Astrocyte (in vitro differentiated cells and primary cell): Measurements from ENCODE around the gene TNFRSF17. TPM values are rescaled to one million over a fixed set of nuclear protein-coding genes. Genes with fewer than 3 reads are reported as not detected.
A peak's percentile ranks its signal among the peaks of the same experiment; 100 is the strongest.

Source experiments
- DNase-seq: peaks from one replicate; pipeline ENCODE4 v3.0.0-alpha.2; 2010; ENCODE audit warnings: low read depth
- FAIRE-seq: peaks from 2 replicates; lab custom pipeline; 2011; peaks lifted over from hg19 to GRCh38; lab: Jason Lieb, UNC
- H2AFZ ChIP-seq: 2 replicates; pipeline ENCODE4 v1.6.0; 2012; ENCODE audit warnings: low read depth, low read length, inconsistent platforms
- H3K27ac ChIP-seq: 2 replicates; pipeline ENCODE4 v1.5.1; 2011; ENCODE audit warnings: low read depth, low read length, inconsistent platforms
- H3K27me3 ChIP-seq: 2 replicates; pipeline ENCODE4 v1.6.0; 2011; ENCODE audit warnings: low read length, inconsistent platforms; ENCODE audit not compliant: insufficient read depth
- H3K36me3 ChIP-seq: 2 replicates; pipeline ENCODE4 v1.5.1; 2011; ENCODE audit warnings: low read length, inconsistent platforms; ENCODE audit not compliant: insufficient read depth
- H3K4me1 ChIP-seq: 2 replicates; pipeline ENCODE4 v1.5.1; 2011; ENCODE audit warnings: low read length, inconsistent platforms; ENCODE audit not compliant: insufficient read depth
- H3K4me2 ChIP-seq: 2 replicates; pipeline ENCODE4 v1.6.0; 2012; ENCODE audit warnings: low read length, inconsistent platforms
- H3K4me3 ChIP-seq: 2 replicates; pipeline ENCODE4 v1.5.1; 2011; ENCODE audit warnings: low read depth, mild to moderate bottlenecking, low read length, inconsistent platforms; ENCODE audit not compliant: insufficient read depth
- H3K79me2 ChIP-seq: 2 replicates; pipeline ENCODE4 v1.6.0; 2012; ENCODE audit warnings: mild to moderate bottlenecking, low read length, inconsistent platforms; ENCODE audit not compliant: insufficient read depth
- H3K9ac ChIP-seq: 2 replicates; pipeline ENCODE4 v1.6.0; 2012; ENCODE audit warnings: mild to moderate bottlenecking, low read length, inconsistent platforms
- H3K9me3 ChIP-seq: 2 replicates; pipeline ENCODE4 v1.5.1; 2012; ENCODE audit warnings: low read depth, mild to moderate bottlenecking, low read length, inconsistent platforms; ENCODE audit not compliant: insufficient read depth
- H4K20me1 ChIP-seq: 2 replicates; pipeline ENCODE4 v1.6.0; 2012; ENCODE audit warnings: low read length, inconsistent platforms; ENCODE audit not compliant: insufficient read depth
- H3K27ac Mint-ChIP-seq: one replicate; pipeline ENCODE4 v1.8.0; 2021; ENCODE audit warnings: mild to moderate bottlenecking, mixed read lengths; ENCODE audit not compliant: unreplicated experiment
- H3K27me3 Mint-ChIP-seq: one replicate; pipeline ENCODE4 v1.8.0; 2021; ENCODE audit warnings: low read depth, mixed read lengths; ENCODE audit not compliant: unreplicated experiment
- H3K36me3 Mint-ChIP-seq: one replicate; pipeline ENCODE4 v1.8.0; 2021; ENCODE audit warnings: low read depth, mixed read lengths; ENCODE audit not compliant: unreplicated experiment
- H3K4me1 Mint-ChIP-seq: one replicate; pipeline ENCODE4 v1.8.0; 2021; ENCODE audit warnings: low read depth, mixed read lengths; ENCODE audit not compliant: unreplicated experiment
- H3K4me3 Mint-ChIP-seq: one replicate; pipeline ENCODE4 v1.8.0; 2021; ENCODE audit warnings: mild to moderate bottlenecking, moderate library complexity, mixed read lengths; ENCODE audit not compliant: unreplicated experiment
- H3K9me3 Mint-ChIP-seq: one replicate; pipeline ENCODE4 v1.8.0; 2021; ENCODE audit warnings: mild to moderate bottlenecking, mixed read lengths; ENCODE audit not compliant: unreplicated experiment
- CTCF ChIP-seq: IDR thresholded peaks from 2 replicates; pipeline ENCODE4 v1.5.1; 2011; ENCODE audit warnings: low read depth, mild to moderate bottlenecking, inconsistent platforms, low read length, moderate library complexity; ENCODE audit not compliant: insufficient read depth
- EZH2 ChIP-seq: IDR thresholded peaks from 2 replicates; pipeline ENCODE4 v1.6.1; 2012; ENCODE audit warnings: mild to moderate bottlenecking, low read length, inconsistent platforms; ENCODE audit not compliant: insufficient read depth
- total RNA-seq: library from RNA; stranded (reverse); gene quantifications from 2 replicates; pipeline ENCODE4 v1.2.1, GENCODE V29; 2021

TNFRSF17 gene
- total RNA-seq, 1 donor from 2014 or later = not detected

- no peak overlapping the region for H3K4me2 ChIP-seq
- FAIRE-seq (no peak), DNase-seq (no peak)
- Mint-ChIP-seq H3K4me1 (peaks cover 7% of the 10 kb centered on the region), H3K4me3 (no peak overlapping the region), H3K36me3 (no peaks in the 10 kb centered on the region), H3K27ac (no peak overlapping the region), H3K9me3 (no peaks in the 10 kb centered on the region), H3K27me3 (no peaks in the 10 kb centered on the region)
- H3K4me1 ChIP-seq = peaks cover 14% of the 10 kb centered on the region
- H3K9ac ChIP-seq = no peak overlapping the region
- H3K36me3 ChIP-seq = no peaks in the 10 kb centered on the region
- H4K20me1 ChIP-seq = no peaks in the 10 kb centered on the region
- H2AFZ ChIP-seq = no peak overlapping the region
- peaks cover 9% of the 10 kb centered on the region for H3K79me2 ChIP-seq
- no peaks in the 10 kb centered on the region for H3K27me3 ChIP-seq
- H3K27ac ChIP-seq = no peak overlapping the region
- no peaks in the 10 kb centered on the region for H3K9me3 ChIP-seq
- no peak overlapping the region for H3K4me3 ChIP-seq
- no peak for TF ChIP-seq CTCF
Measured at GRCh38 chr16:11973070-11973469, 8.1 kb downstream of the TNFRSF17 start.

DNA sequence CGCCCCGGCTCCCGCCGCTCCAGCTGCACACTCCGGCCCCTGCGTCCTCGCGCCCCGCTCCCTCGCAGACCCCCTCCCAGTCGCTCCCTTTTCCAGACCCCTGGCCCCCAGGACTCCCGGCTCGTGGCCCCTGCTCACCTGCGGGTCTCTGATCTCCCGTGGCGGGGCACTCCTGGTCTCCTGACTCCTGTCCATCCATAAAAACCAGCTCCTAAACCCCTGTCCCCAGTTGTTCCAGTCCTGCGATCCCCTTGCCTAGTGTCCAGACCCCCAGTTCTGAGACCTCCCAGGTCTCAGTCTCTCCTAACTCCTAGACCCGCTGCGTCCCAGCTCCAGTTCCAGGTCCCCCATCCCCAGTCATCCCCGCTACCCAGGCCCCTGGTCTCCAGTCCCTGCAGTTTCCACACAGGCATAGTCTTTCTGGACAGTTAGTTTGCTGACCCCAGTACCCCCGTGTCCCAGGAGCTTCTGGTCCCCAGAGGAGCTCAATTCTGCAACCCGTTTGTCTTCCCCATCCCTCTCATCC, 11.9 kb downstream of the TNFRSF17 start:
- no peak for FAIRE-seq
- Histone ChIP-seq H3K27ac (peak overlapping the region; percentile 54), H3K79me2 (peaks cover 39% of the 10 kb centered on the region), H3K4me2 (peak overlapping the region; percentile 99), H3K4me1 (peaks cover 14% of the 10 kb centered on the region), H4K20me1 (peaks cover 12% of the 10 kb centered on the region), H3K4me3 (peak overlapping the region; percentile 94), H3K9me3 (no peaks in the 10 kb centered on the region), H3K9ac (peak overlapping the region; percentile 96), H3K36me3 (no peaks in the 10 kb centered on the region), H2AFZ (peak overlapping the region; percentile 67), H3K27me3 (no peaks in the 10 kb centered on the region)
- no peak for DNase-seq
- H3K27me3 Mint-ChIP-seq = no peaks in the 10 kb centered on the region
- TF ChIP-seq EZH2 (no peak), CTCF (no peak)
- peaks cover 7% of the 10 kb centered on the region for H3K4me1 Mint-ChIP-seq
- peak overlapping the region; percentile 98 for H3K4me3 Mint-ChIP-seq
- H3K27ac Mint-ChIP-seq = peak overlapping the region; percentile 84
- H3K9me3 Mint-ChIP-seq = no peaks in the 10 kb centered on the region
- H3K36me3 Mint-ChIP-seq = no peaks in the 10 kb centered on the region

- Mint-ChIP-seq H3K9me3 (no peaks in the 10 kb centered on the region), H3K27ac (peak overlapping the region; percentile 84), H3K4me3 (peak overlapping the region; percentile 98), H3K27me3 (no peaks in the 10 kb centered on the region), H3K4me1 (peaks cover 9% of the 10 kb centered on the region), H3K36me3 (no peaks in the 10 kb centered on the region)
- H3K4me2 ChIP-seq = peak overlapping the region; percentile 99
- no peaks in the 10 kb centered on the region for H3K36me3 ChIP-seq
- H3K27ac ChIP-seq = peak overlapping the region; percentile 26
- peaks cover 14% of the 10 kb centered on the region for H3K4me1 ChIP-seq
- H3K9me3 ChIP-seq = no peaks in the 10 kb centered on the region
- FAIRE-seq = no peak
- H4K20me1 ChIP-seq = peaks cover 12% of the 10 kb centered on the region
- no peaks in the 10 kb centered on the region for H3K27me3 ChIP-seq
- peaks cover 39% of the 10 kb centered on the region for H3K79me2 ChIP-seq
- TF ChIP-seq CTCF (no peak), EZH2 (no peak)
- peak; percentile 81 for DNase-seq
- peak overlapping the region; percentile 96 for H3K9ac ChIP-seq
- peak overlapping the region; percentile 67 for H2AFZ ChIP-seq
- H3K4me3 ChIP-seq = peak overlapping the region; percentile 94
Measured at GRCh38 chr16:11977376-11978041, 12.5 kb downstream of the TNFRSF17 start.
